Mesenchymal stem cell (in vitro differentiated cells and primary cell): Measurements from ENCODE around the gene TENM4.

Experiments used
- DNase-seq: peaks from one replicate; pipeline ENCODE4 v3.0.0-alpha.2; 2013
- H2AFZ ChIP-seq: one replicate; pipeline ENCODE4 v1.6.1; 2013; ENCODE audit warnings: low read depth, mild to moderate bottlenecking, control low read depth, inconsistent platforms, low read length, moderate library complexity
- H2AK5ac ChIP-seq: 2 replicates; pipeline ENCODE4 v1.6.1; 2013; ENCODE audit warnings: low read length, moderate library complexity, mild to moderate bottlenecking, inconsistent platforms; ENCODE audit not compliant: severe bottlenecking
- H2BK120ac ChIP-seq: one replicate; pipeline ENCODE4 v1.6.1; 2013; ENCODE audit warnings: low read depth, mild to moderate bottlenecking, inconsistent platforms, low read length, moderate library complexity
- H2BK12ac ChIP-seq, 2 experiments: one replicate each; pipeline ENCODE4 v1.6.1; 2013; ENCODE audit warnings: inconsistent platforms in 2 of 2, low read length in 2 of 2, mild to moderate bottlenecking in 2 of 2, moderate library complexity in 2 of 2, control low read depth in 1 of 2
- H2BK15ac ChIP-seq: one replicate; pipeline ENCODE4 v1.6.1; 2013; ENCODE audit warnings: mild to moderate bottlenecking, low read depth, inconsistent platforms; ENCODE audit not compliant: poor library complexity, severe bottlenecking
- H2BK5ac ChIP-seq: 2 replicates; pipeline ENCODE4 v1.6.1; 2013; ENCODE audit warnings: low read depth, mild to moderate bottlenecking, low read length, control low read depth, inconsistent platforms; ENCODE audit not compliant: poor library complexity, severe bottlenecking
- H3K14ac ChIP-seq, 2 experiments: one replicate each; pipeline ENCODE4 v1.6.1; 2013; ENCODE audit warnings: inconsistent platforms in 2 of 2, low read length in 2 of 2, control low read depth in 1 of 2, mild to moderate bottlenecking in 1 of 2, moderate library complexity in 1 of 2
- H3K18ac ChIP-seq, 2 experiments: one replicate each; pipeline ENCODE4 v1.6.1; 2013; ENCODE audit warnings: inconsistent platforms in 2 of 2, low read length in 2 of 2, control low read depth in 1 of 2, low read depth in 1 of 2, mild to moderate bottlenecking in 1 of 2
- H3K23ac ChIP-seq, 2 experiments: one replicate each; pipeline ENCODE4 v1.6.1; 2013; ENCODE audit warnings: inconsistent platforms in 2 of 2, low read length in 2 of 2, mild to moderate bottlenecking in 2 of 2, moderate library complexity in 2 of 2, control low read depth in 1 of 2
- H3K27ac ChIP-seq: 2 replicates; pipeline ENCODE4 v1.5.1; 2013; ENCODE audit warnings: mild to moderate bottlenecking, moderate library complexity, low read length, control low read depth, inconsistent platforms; ENCODE audit not compliant: poor library complexity, severe bottlenecking
- H3K27me3 ChIP-seq, 2 experiments: 2 replicates each; pipeline versions ENCODE4 v1.6.1 to v1.7.0; 2013; ENCODE audit warnings: low read length in 2 of 2, mild to moderate bottlenecking in 2 of 2, moderate library complexity in 2 of 2, control low read depth in 1 of 2, inconsistent platforms in 1 of 2; ENCODE audit not compliant: control insufficient read depth in 1 of 2, insufficient read depth in 1 of 2
- H3K36me3 ChIP-seq, 2 experiments: 2 replicates each; pipeline versions ENCODE4 v1.6.1 to v1.7.0; 2013; ENCODE audit warnings: low read length in 2 of 2, control low read depth in 1 of 2, inconsistent platforms in 1 of 2, low read depth in 1 of 2, mild to moderate bottlenecking in 1 of 2; ENCODE audit not compliant: insufficient read depth in 2 of 2, control insufficient read depth in 1 of 2
- H3K4ac ChIP-seq, 2 experiments: one replicate each; pipeline ENCODE4 v1.6.1; 2013; ENCODE audit warnings: inconsistent platforms in 2 of 2, low read length in 2 of 2, mild to moderate bottlenecking in 2 of 2, moderate library complexity in 2 of 2, control low read depth in 1 of 2, low read depth in 1 of 2
- H3K4me1 ChIP-seq: 2 replicates; pipeline ENCODE4 v1.6.1; 2013; ENCODE audit warnings: low read depth, low read length, control low read depth; ENCODE audit not compliant: control insufficient read depth, insufficient read depth
- H3K4me2 ChIP-seq: 2 replicates; pipeline ENCODE4 v1.6.1; 2013; ENCODE audit warnings: low read length, mild to moderate bottlenecking, inconsistent platforms; ENCODE audit not compliant: poor library complexity, severe bottlenecking
- H3K4me3 ChIP-seq, 2 experiments: 2 replicates each; pipeline versions ENCODE4 v1.5.1 to v1.7.0; 2013; ENCODE audit warnings: low read length in 2 of 2, mild to moderate bottlenecking in 2 of 2, control low read depth in 1 of 2, low read depth in 1 of 2; ENCODE audit not compliant: insufficient read depth in 1 of 2
- H3K79me1 ChIP-seq: replicated peaks from 2 replicates; pipeline ENCODE4 v1.6.1; 2013; ENCODE audit warnings: mild to moderate bottlenecking, control low read depth, low read length, inconsistent platforms; ENCODE audit not compliant: poor library complexity, severe bottlenecking
- H3K9ac ChIP-seq: 2 replicates; pipeline ENCODE4 v1.7.0; 2013; ENCODE audit warnings: mild to moderate bottlenecking, low read length, moderate library complexity
- H3K9me3 ChIP-seq: 2 replicates; pipeline ENCODE4 v1.7.0; 2013; ENCODE audit warnings: mild to moderate bottlenecking, low read length; ENCODE audit not compliant: control insufficient read depth
- H4K8ac ChIP-seq: one replicate; pipeline ENCODE4 v1.6.1; 2013; ENCODE audit warnings: inconsistent platforms, mild to moderate bottlenecking, low read length, moderate library complexity
- H4K91ac ChIP-seq: one replicate; pipeline ENCODE4 v1.6.1; 2013; ENCODE audit warnings: mild to moderate bottlenecking, low read length, inconsistent platforms
- WGBS: methylation state at CpG from one replicate; pipeline ENCODE4 v1.1.7; 2013; ENCODE audit warnings: mixed read lengths; 5-methylcytosine and 5-hydroxymethylcytosine counted together

TENM4 gene

DNA sequence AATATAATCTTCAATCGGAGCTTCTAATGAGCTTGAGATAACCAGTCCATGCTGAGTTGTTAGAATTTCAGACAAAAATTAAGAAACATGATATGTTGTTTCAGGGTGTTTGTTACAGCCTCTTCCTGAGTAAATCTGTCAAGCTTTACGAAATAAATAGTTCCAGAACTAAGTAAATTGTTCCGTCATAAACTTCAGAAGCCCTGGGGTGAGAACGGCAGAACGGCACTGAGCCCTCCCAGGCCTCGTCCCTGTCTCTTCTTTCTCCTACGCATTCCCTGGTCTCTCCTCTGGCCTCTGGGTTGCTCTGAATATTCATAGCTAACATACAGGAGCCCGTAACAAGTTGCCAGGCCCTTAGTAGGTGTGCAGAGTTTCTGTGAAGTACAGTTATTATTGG lies 475.4 kb downstream of the TENM4 start:
- Histone ChIP-seq H3K23ac (no peak overlapping the region), H3K36me3 (no peaks in the 10 kb centered on the region), H2AFZ (no peak overlapping the region), H2BK120ac (no peak overlapping the region), H3K27me3 (peaks cover 0 to 34% of the 10 kb centered on the region in 2 experiments), H3K18ac (no peak overlapping the region), H2BK5ac (no peak overlapping the region), H3K9ac (no peak overlapping the region), H2AK5ac (no peak overlapping the region), H3K4me1 (peaks cover 10% of the 10 kb centered on the region), H3K9me3 (no peaks in the 10 kb centered on the region), H2BK15ac (no peak overlapping the region), H3K27ac (no peak overlapping the region), H3K4me3 (no peak overlapping the region), H3K4ac (no peak overlapping the region), H4K8ac (no peak overlapping the region), H3K4me2 (no peak overlapping the region), H2BK12ac (no peak overlapping the region), H3K14ac (no peak overlapping the region), H3K79me1 (no peaks in the 10 kb centered on the region), H4K91ac (no peak overlapping the region)
- WGBS, result 29% methylated on average over 6 of the region's 8 CpGs
- no peak for DNase-seq

DNA sequence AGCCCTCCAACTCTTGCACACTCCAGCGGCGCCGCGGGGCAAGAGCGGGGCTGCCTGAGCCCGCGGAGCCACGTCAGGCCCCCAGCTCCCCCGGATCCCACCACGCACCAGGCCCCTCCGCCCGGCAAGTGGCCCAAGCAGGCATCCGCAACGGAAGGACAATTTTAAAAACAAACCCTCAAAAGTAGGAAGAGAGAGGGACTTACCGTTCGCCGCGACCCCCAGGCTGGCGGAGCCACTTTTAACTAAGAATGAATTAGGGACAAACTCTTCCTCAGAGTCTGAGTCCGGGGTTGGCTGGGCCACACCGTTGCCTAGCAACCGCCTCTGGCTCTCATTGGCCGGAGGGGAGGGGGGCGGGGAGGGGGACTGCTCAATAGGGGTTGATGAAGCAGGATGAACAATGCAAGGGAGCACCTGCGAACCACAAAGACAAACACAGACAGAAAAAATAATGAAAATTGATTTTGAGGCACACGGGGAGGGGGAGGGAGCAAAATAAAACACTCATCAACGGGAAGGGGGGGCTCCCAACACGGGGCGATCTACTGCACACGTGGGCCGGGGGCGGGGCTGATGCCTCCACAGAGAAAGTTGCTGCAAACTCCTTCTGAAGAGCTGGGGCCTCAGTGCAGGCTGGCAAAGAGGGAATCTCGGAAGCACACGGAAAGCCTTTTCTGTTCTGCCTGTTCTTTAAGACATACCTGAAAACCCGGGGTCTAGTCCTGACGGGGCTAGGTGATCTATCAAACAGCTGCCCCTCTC lies 478.7 kb downstream of the TENM4 start:
- Histone ChIP-seq H3K4me2 (peak overlapping the region; percentile 74), H3K4me1 (peaks cover 11% of the 10 kb centered on the region), H3K14ac (no peak overlapping the region), H2BK12ac (no peak overlapping the region), H2AFZ (no peak overlapping the region), H3K9me3 (no peaks in the 10 kb centered on the region), H3K18ac (no peak overlapping the region), H3K79me1 (no peaks in the 10 kb centered on the region), H3K4ac (no peak overlapping the region), H3K27ac (no peak overlapping the region), H3K4me3 (peak overlapping the region; percentile 39 to 54), H3K9ac (peak overlapping the region; percentile 58), H2BK15ac (no peak overlapping the region), H2BK5ac (no peak overlapping the region), H3K27me3 (peaks cover 0 to 5% of the 10 kb centered on the region in 2 experiments), H4K8ac (peak overlapping the region; percentile 39), H3K36me3 (no peaks in the 10 kb centered on the region), H2AK5ac (no peak overlapping the region), H3K23ac (no peak overlapping the region), H4K91ac (peak overlapping the region; percentile 79), H2BK120ac (peak overlapping the region; percentile 20)
- WGBS, result 24% methylated on average over 34 of the region's 36 CpGs
- peak; percentile 37 for DNase-seq

DNA sequence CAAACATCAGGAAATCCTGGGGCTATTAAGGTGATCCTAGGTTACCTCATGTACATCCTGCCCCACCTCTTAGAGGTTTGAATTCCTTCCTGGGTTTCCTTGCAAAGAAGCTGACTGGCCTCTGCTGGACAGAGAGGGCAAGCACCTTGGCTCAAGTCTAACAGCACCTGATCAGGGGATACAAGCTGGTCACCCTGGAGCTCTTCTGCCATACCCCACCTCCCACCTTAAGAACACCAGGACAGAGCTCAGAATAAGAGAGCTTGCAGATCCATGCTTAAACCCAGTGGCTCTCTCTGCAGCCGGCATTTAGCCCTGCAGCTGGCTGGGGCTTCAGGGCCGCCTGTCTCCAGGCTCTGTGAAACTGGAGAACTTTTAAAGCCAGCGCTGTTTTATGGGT lies 479.6 kb downstream of the TENM4 start:
- Histone ChIP-seq H3K9ac (peak overlapping the region; percentile 58), H4K91ac (no peak overlapping the region), H2BK15ac (no peak overlapping the region), H3K79me1 (no peaks in the 10 kb centered on the region), H3K18ac (no peak overlapping the region), H3K4me2 (no peak overlapping the region), H2AFZ (no peak overlapping the region), H2BK5ac (no peak overlapping the region), H2BK120ac (no peak overlapping the region), H3K27ac (no peak overlapping the region), H3K4me1 (peaks cover 11% of the 10 kb centered on the region), H3K4me3 (no peak overlapping the region), H2AK5ac (no peak overlapping the region), H4K8ac (no peak overlapping the region), H3K14ac (no peak overlapping the region), H3K4ac (no peak overlapping the region), H3K27me3 (peaks cover 0 to 5% of the 10 kb centered on the region in 2 experiments), H3K23ac (no peak overlapping the region), H3K9me3 (no peaks in the 10 kb centered on the region), H3K36me3 (no peaks in the 10 kb centered on the region), H2BK12ac (no peak overlapping the region)
- 54% methylated on average over 3 of the region's 3 CpGs for WGBS
- DNase-seq, result peak; percentile 37

DNA sequence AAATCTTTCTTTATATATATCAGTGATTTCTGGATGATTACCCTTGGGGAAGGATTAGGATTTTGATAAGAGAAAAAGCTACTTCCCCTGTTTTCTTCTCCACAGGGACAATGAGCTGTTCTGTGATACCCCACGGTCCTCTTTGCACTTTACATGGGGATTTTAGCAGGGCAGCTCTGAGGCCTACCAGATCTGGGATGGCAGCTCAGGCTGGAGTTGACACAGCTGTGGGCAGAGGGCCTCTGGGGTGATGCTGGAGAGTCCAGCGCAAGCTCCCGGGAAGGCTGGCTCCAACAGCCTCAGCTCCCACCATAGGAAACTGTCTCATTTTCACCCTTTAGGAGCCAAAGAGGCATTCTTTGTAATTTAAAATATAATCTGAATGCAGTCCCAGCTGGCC lies 482.4 kb downstream of the TENM4 start:
- H2BK12ac ChIP-seq, result no peak overlapping the region
- H2AFZ ChIP-seq, result no peak overlapping the region
- H3K27ac ChIP-seq, result no peak overlapping the region
- H3K4me2 ChIP-seq, result no peak overlapping the region
- H3K14ac ChIP-seq, result no peak overlapping the region
- no peak overlapping the region for H2BK120ac ChIP-seq
- no peak overlapping the region for H3K4ac ChIP-seq
- no peak for DNase-seq
- H2BK15ac ChIP-seq, result no peak overlapping the region
- H3K18ac ChIP-seq, result no peak overlapping the region
- no peak overlapping the region for H4K8ac ChIP-seq
- H3K4me3 ChIP-seq, result no peak overlapping the region
- H3K9ac ChIP-seq, result peak overlapping the region; percentile 79
- H2AK5ac ChIP-seq, result no peak overlapping the region
- H3K9me3 ChIP-seq, result no peaks in the 10 kb centered on the region
- H3K23ac ChIP-seq, result no peak overlapping the region
- WGBS, result 83% methylated on average over 1 of the region's 3 CpGs
- peaks cover 12% of the 10 kb centered on the region for H3K4me1 ChIP-seq
- H3K27me3 ChIP-seq, result peaks cover 0 to 5% of the 10 kb centered on the region in 2 experiments
- no peaks in the 10 kb centered on the region for H3K79me1 ChIP-seq
- H4K91ac ChIP-seq, result no peak overlapping the region
- H3K36me3 ChIP-seq, result no peaks in the 10 kb centered on the region
- H2BK5ac ChIP-seq, result no peak overlapping the region
